Endodermal cell (in vitro differentiated cells): ENCODE measurements around the gene BMP2K. TPM values are rescaled to one million over a fixed set of nuclear protein-coding genes. Genes with fewer than 3 reads are reported as not detected.
A peak's percentile ranks its signal among the peaks of the same experiment; 100 is the strongest.

Source experiments
- DNase-seq: peaks from one replicate; pipeline ENCODE4 v3.0.0-alpha.2; 2017
- H3K27ac ChIP-seq: 2 replicates; pipeline ENCODE4 v1.5.1; 2013; ENCODE audit warnings: mild to moderate bottlenecking, low read depth, low read length, moderate library complexity
- H3K27me3 ChIP-seq: 2 replicates; pipeline ENCODE4 v1.6.1; 2013; ENCODE audit warnings: mild to moderate bottlenecking, low read length, moderate library complexity; ENCODE audit not compliant: insufficient read depth, control insufficient read depth, poor library complexity, severe bottlenecking
- H3K36me3 ChIP-seq: 2 replicates; pipeline ENCODE4 v1.7.0; 2013; ENCODE audit warnings: mild to moderate bottlenecking, low read length, moderate library complexity; ENCODE audit not compliant: control insufficient read depth, insufficient read depth
- H3K4me1 ChIP-seq: one replicate; pipeline ENCODE4 v1.7.0; 2013; ENCODE audit warnings: low read length; ENCODE audit not compliant: control insufficient read depth, insufficient read depth
- H3K4me3 ChIP-seq: 2 replicates; pipeline ENCODE4 v1.5.1; 2013; ENCODE audit warnings: mild to moderate bottlenecking, low read length, moderate library complexity
- H3K9ac ChIP-seq: 2 replicates; pipeline ENCODE4 v1.6.1; 2013; ENCODE audit warnings: mild to moderate bottlenecking, low read length, moderate library complexity; ENCODE audit not compliant: poor library complexity, severe bottlenecking; ENCODE audit errors: extremely low read depth
- H3K9me3 ChIP-seq: 2 replicates; pipeline ENCODE4 v1.6.1; 2013; ENCODE audit warnings: mild to moderate bottlenecking, low read length, moderate library complexity; ENCODE audit not compliant: control insufficient read depth
- H3K27ac Mint-ChIP-seq: 2 replicates; pipeline ENCODE4 v1.8.0; 2020; ENCODE audit warnings: mixed read lengths
- H3K27me3 Mint-ChIP-seq: 2 replicates; pipeline ENCODE4 v1.8.0; 2021; ENCODE audit warnings: mild to moderate bottlenecking, mixed read lengths; ENCODE audit not compliant: insufficient read depth
- H3K36me3 Mint-ChIP-seq: 2 replicates; pipeline ENCODE4 v1.8.0; 2020; ENCODE audit warnings: low read depth, mixed read lengths
- H3K4me1 Mint-ChIP-seq: 2 replicates; pipeline ENCODE4 v1.8.0; 2020; ENCODE audit warnings: mixed read lengths
- H3K4me3 Mint-ChIP-seq: 2 replicates; pipeline ENCODE4 v1.8.0; 2020; ENCODE audit warnings: mild to moderate bottlenecking, moderate library complexity, mixed read lengths
- H3K9me3 Mint-ChIP-seq: 2 replicates; pipeline ENCODE4 v1.8.0; 2020; ENCODE audit warnings: mild to moderate bottlenecking, mixed read lengths
- WGBS, 2 experiments: methylation state at CpG; one replicate each; pipeline versions ENCODE4 v1.1.5 to v1.1.7; 2013; ENCODE audit warnings: missing lambda C conversion rate in 2 of 2, mixed read lengths in 1 of 2; ENCODE audit not compliant: insufficient coverage in 1 of 2, insufficient read length in 1 of 2; 5-methylcytosine and 5-hydroxymethylcytosine counted together
- total RNA-seq, 2 donors: library from RNA; stranded (reverse); fragmentation: NEBNext Ultra II Directional in 1 of 2; extraction: Animal tissue kit (Norgen Biotek cat#: 25700) in 1 of 2; gene quantifications; 2 replicates in 1 of 2; 3 replicates in 1 of 2; pipeline ENCODE4 v1.2.1, GENCODE V29; 2021
- TF ChIP-seq, protein P1 (sequence below): fragments of 200-600 bp; sonication (generic); conservative IDR thresholded peaks from 2 replicates; pipeline ENCODE4 v1.5.0; 2021; ENCODE audit warnings: antibody characterized with exemption, mild to moderate bottlenecking

Gene BMP2K
- total RNA-seq, 2 donors from 2014 or later = 39.4 to 49.1 TPM

DNA sequence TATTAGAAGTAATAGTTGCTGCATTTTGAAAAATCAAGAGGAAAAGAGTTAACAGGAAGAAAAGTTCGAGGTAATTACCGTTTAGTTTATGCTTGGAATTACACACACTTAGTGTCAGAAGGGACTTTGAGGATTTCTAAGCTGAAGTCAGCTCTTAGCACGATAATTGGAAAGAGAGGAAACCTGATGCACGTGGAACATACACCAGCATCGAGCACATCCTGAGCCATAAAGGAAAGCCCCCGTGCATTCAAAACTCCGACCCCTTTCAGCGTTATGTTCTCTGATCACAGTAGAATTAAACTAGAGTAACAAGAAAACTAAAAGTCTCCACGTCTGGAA lies 163.5 kb downstream of the BMP2K start:
- Histone ChIP-seq H3K9me3 (no peaks in the 10 kb centered on the region), H3K4me1 (no peaks in the 10 kb centered on the region), H3K27me3 (no peaks in the 10 kb centered on the region), H3K36me3 (no peaks in the 10 kb centered on the region), H3K9ac (no peak overlapping the region), H3K4me3 (peak overlapping the region; percentile 88), H3K27ac (no peak overlapping the region)
- TF ChIP-seq, protein P1, sequence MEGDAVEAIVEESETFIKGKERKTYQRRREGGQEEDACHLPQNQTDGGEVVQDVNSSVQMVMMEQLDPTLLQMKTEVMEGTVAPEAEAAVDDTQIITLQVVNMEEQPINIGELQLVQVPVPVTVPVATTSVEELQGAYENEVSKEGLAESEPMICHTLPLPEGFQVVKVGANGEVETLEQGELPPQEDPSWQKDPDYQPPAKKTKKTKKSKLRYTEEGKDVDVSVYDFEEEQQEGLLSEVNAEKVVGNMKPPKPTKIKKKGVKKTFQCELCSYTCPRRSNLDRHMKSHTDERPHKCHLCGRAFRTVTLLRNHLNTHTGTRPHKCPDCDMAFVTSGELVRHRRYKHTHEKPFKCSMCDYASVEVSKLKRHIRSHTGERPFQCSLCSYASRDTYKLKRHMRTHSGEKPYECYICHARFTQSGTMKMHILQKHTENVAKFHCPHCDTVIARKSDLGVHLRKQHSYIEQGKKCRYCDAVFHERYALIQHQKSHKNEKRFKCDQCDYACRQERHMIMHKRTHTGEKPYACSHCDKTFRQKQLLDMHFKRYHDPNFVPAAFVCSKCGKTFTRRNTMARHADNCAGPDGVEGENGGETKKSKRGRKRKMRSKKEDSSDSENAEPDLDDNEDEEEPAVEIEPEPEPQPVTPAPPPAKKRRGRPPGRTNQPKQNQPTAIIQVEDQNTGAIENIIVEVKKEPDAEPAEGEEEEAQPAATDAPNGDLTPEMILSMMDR = no peak
- Mint-ChIP-seq H3K27ac (no peak overlapping the region), H3K4me1 (peaks cover 27% of the 10 kb centered on the region), H3K4me3 (peak overlapping the region; percentile 84), H3K9me3 (no peaks in the 10 kb centered on the region), H3K27me3 (peaks cover 24% of the 10 kb centered on the region), H3K36me3 (peaks cover 9% of the 10 kb centered on the region)
- 0 to 6% methylated on average over 3 to 9 of the region's 9 CpGs for WGBS, 2 experiments
- no peak for DNase-seq

DNA sequence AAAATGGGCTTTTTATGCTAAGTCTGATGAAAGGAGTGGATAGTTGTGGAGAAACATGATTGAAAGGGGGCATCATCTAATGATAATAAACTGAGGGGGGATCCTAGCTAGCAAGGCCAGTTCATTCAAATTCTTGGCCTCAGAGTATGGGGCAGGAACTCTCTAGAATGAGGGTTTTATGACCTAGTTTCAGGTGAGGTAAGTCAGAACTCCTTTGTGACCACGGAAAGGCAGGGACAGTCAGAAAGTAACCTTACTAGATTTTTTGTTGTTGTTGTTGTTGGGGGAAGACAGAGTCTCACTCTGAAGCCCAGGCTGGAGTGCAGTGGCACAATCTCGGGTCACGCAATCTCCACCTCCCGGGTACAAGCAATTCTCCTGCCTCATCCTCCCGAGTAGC lies 164.6 kb downstream of the BMP2K start:
- H3K27ac ChIP-seq = no peak overlapping the region
- DNase-seq = no peak
- no peak overlapping the region for H3K4me3 Mint-ChIP-seq
- H3K4me1 Mint-ChIP-seq = peaks cover 27% of the 10 kb centered on the region
- peaks cover 6% of the 10 kb centered on the region for H3K36me3 Mint-ChIP-seq
- no peak overlapping the region for H3K4me3 ChIP-seq
- H3K9me3 ChIP-seq = no peaks in the 10 kb centered on the region
- no peaks in the 10 kb centered on the region for H3K27me3 ChIP-seq
- H3K27me3 Mint-ChIP-seq = peaks cover 29% of the 10 kb centered on the region
- no peaks in the 10 kb centered on the region for H3K36me3 ChIP-seq
- H3K9me3 Mint-ChIP-seq = no peaks in the 10 kb centered on the region
- no peak overlapping the region for H3K27ac Mint-ChIP-seq
- TF ChIP-seq, protein P1 = no peak
- 94 to 95% methylated on average over 5 of the region's 5 CpGs for WGBS, 2 experiments
- no peaks in the 10 kb centered on the region for H3K4me1 ChIP-seq
- H3K9ac ChIP-seq = no peak overlapping the region

DNA sequence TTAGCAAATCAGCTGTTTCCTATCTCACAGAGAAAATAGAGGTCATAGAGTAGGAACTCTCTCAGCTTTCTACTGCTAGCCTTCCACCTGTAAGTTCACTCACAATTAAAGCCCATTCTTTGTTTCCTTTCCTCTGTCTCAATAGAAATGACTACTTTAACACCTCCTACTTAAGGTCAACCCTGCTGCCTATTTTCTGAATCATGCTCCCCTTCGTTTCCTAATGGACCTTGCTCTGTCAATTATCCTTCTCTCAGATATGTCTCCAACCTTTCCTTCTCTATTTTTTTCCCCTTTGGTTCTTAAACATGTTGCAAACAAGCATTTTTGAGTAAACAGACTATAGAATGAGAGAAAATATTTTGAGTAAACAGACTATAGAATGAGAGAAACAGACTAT lies 168.2 kb downstream of the BMP2K start:
- H3K4me1 Mint-ChIP-seq = peaks cover 12% of the 10 kb centered on the region
- no peak overlapping the region for H3K27ac Mint-ChIP-seq

More for the DNA sequence above, 168.2 kb downstream of the BMP2K start:
- H3K36me3 Mint-ChIP-seq = no peaks in the 10 kb centered on the region
- no peak overlapping the region for H3K4me3 ChIP-seq
- 86 to 92% methylated on average over 1 of the region's 1 CpG for WGBS, 2 experiments
- no peaks in the 10 kb centered on the region for H3K36me3 ChIP-seq
- TF ChIP-seq, protein P1 = no peak
- peaks cover 6% of the 10 kb centered on the region for H3K9me3 Mint-ChIP-seq
- H3K9me3 ChIP-seq = no peaks in the 10 kb centered on the region
- H3K4me1 ChIP-seq = no peaks in the 10 kb centered on the region
- H3K27ac ChIP-seq = no peak overlapping the region
- H3K27me3 Mint-ChIP-seq = peaks cover 42% of the 10 kb centered on the region
- H3K9ac ChIP-seq = no peak overlapping the region
- no peak overlapping the region for H3K4me3 Mint-ChIP-seq
- H3K27me3 ChIP-seq = no peaks in the 10 kb centered on the region
- DNase-seq = no peak
